ENCODE measurements around the gene DEPP1.
A peak's percentile ranks its signal among the peaks of the same experiment; 100 is the strongest.
"Not testable (repeated sequence)": the region's sequence is repeated elsewhere in the genome, so short reads cannot be mapped to it uniquely, and the experiment has no call there.

DEPP1 gene

GRCh38 chr10:44978570-44979280 lies at the start of gene DEPP1:
DEPP1 (minus strand) TSS chr10:44978809; CDS start chr10:44978030, 779 bp downstream.
- DNase-seq (ENCODE audit: extremely low read depth in 1 of 2, low read depth in 1 of 2), result no peak

GRCh38 chr10:45023426-45023825 lies 44.8 kb upstream of the DEPP1 start:
- no peak for DNase-seq (ENCODE audit: extremely low read depth in 1 of 2, low read depth in 1 of 2)

- DNase-seq (ENCODE audit: extremely low read depth in 1 of 2, low read depth in 1 of 2), result no peak
These were observed 37.0 kb upstream of the DEPP1 start for GRCh38 chr10:45015590-45015989.

GRCh38 chr10:45014557-45014956 lies 35.9 kb upstream of the DEPP1 start:
- not testable (repeated sequence) for DNase-seq (ENCODE audit: extremely low read depth in 1 of 2, low read depth in 1 of 2)

- DNase-seq (ENCODE audit: extremely low read depth in 1 of 2, low read depth in 1 of 2), result peak in 1 of 2 donors; percentile 1
These were observed 30.0 kb upstream of the DEPP1 start for GRCh38 chr10:45008524-45009161.

- DNase-seq (ENCODE audit: extremely low read depth in 1 of 2, low read depth in 1 of 2), result no peak
These were observed 27.8 kb upstream of the DEPP1 start for GRCh38 chr10:45006276-45007030.

GRCh38 chr10:45005284-45005683 lies 26.7 kb upstream of the DEPP1 start:
- no peak for DNase-seq (ENCODE audit: extremely low read depth in 1 of 2, low read depth in 1 of 2)

GRCh38 chr10:45004661-45005060 lies 26.1 kb upstream of the DEPP1 start:
- no peak for DNase-seq (ENCODE audit: extremely low read depth in 1 of 2, low read depth in 1 of 2)

- DNase-seq (ENCODE audit: extremely low read depth in 1 of 2, low read depth in 1 of 2), result no peak
These were observed 24.9 kb upstream of the DEPP1 start for GRCh38 chr10:45003432-45004000.

GRCh38 chr10:45001381-45002148 lies 23.0 kb upstream of the DEPP1 start:
- DNase-seq (ENCODE audit: extremely low read depth in 1 of 2, low read depth in 1 of 2), result peak in 1 of 2 donors; percentile 29

GRCh38 chr10:45000752-45001380 lies 22.3 kb upstream of the DEPP1 start, which contains the start of gene ZNF22:
ZNF22 (plus strand) TSS chr10:45000923; CDS start chr10:45003369, 2,446 bp downstream.
- DNase-seq (ENCODE audit: extremely low read depth in 1 of 2, low read depth in 1 of 2), result peak; percentile 32 to 61

GRCh38 chr10:45000138-45000751 lies 21.6 kb upstream of the DEPP1 start:
- no peak for DNase-seq (ENCODE audit: extremely low read depth in 1 of 2, low read depth in 1 of 2)

- no peak for DNase-seq (ENCODE audit: extremely low read depth in 1 of 2, low read depth in 1 of 2)
These were observed 19.6 kb upstream of the DEPP1 start for GRCh38 chr10:44998146-44998631.

- DNase-seq (ENCODE audit: extremely low read depth in 1 of 2, low read depth in 1 of 2), result no peak
These were observed 18.6 kb upstream of the DEPP1 start for GRCh38 chr10:44997105-44997748.

GRCh38 chr10:44995914-44996669 lies 17.5 kb upstream of the DEPP1 start:
- no peak for DNase-seq (ENCODE audit: extremely low read depth in 1 of 2, low read depth in 1 of 2)

- DNase-seq (ENCODE audit: extremely low read depth in 1 of 2, low read depth in 1 of 2), result no peak
These were observed 16.9 kb upstream of the DEPP1 start for GRCh38 chr10:44995581-44995913.

- DNase-seq (ENCODE audit: extremely low read depth in 1 of 2, low read depth in 1 of 2), result no peak
These were observed 16.3 kb upstream of the DEPP1 start for GRCh38 chr10:44994752-44995530.

Data from activated CD8-positive, alpha-beta memory T cell treated with anti-CD3 and anti-CD28 coated beads for 1 hour (primary cell).